ENCODE measurements around the gene AP1S1.
"Not testable (repeated sequence)": the region's sequence is repeated elsewhere in the genome, so short reads cannot be mapped to it uniquely, and the experiment has no call there.

AP1S1 gene

GRCh38 chr7:101201695-101202602, 47.7 kb downstream of the AP1S1 start:
- H3K4me3 ChIP-seq (ENCODE audit: low read depth, low read length, poor library complexity, severe bottlenecking), result no peak overlapping the region
- no peaks in the 10 kb centered on the region for H4K20me1 ChIP-seq (ENCODE audit: insufficient read depth, low read length)
- H3K4me2 ChIP-seq (ENCODE audit: low read length), result no peak overlapping the region
- no peaks in the 10 kb centered on the region; the same call in 1 of the 2 replicates for H3K27me3 ChIP-seq (ENCODE audit: insufficient read depth, low read length)
- no peaks in the 10 kb centered on the region for H3K9me3 ChIP-seq (ENCODE audit: low read length)
- no peak overlapping the region for H3K27ac ChIP-seq (ENCODE audit: low read depth, low read length, poor library complexity, severe bottlenecking)
- H3K79me2 ChIP-seq (ENCODE audit: insufficient read depth, low read length), result no peaks in the 10 kb centered on the region
- H3K36me3 ChIP-seq (ENCODE audit: insufficient read depth, low read length), result no peaks in the 10 kb centered on the region
- no peaks in the 10 kb centered on the region for H3F3A ChIP-seq (ENCODE audit: insufficient read depth, low read length)
- H3K9ac ChIP-seq (ENCODE audit: low read length), result no peak overlapping the region
- H2AFZ ChIP-seq (ENCODE audit: low read length), result no peak overlapping the region
- peaks cover 10% of the 10 kb centered on the region for H3K4me1 ChIP-seq (ENCODE audit: insufficient read depth, low read length, severe bottlenecking)
- TF ChIP-seq, protein P1, sequence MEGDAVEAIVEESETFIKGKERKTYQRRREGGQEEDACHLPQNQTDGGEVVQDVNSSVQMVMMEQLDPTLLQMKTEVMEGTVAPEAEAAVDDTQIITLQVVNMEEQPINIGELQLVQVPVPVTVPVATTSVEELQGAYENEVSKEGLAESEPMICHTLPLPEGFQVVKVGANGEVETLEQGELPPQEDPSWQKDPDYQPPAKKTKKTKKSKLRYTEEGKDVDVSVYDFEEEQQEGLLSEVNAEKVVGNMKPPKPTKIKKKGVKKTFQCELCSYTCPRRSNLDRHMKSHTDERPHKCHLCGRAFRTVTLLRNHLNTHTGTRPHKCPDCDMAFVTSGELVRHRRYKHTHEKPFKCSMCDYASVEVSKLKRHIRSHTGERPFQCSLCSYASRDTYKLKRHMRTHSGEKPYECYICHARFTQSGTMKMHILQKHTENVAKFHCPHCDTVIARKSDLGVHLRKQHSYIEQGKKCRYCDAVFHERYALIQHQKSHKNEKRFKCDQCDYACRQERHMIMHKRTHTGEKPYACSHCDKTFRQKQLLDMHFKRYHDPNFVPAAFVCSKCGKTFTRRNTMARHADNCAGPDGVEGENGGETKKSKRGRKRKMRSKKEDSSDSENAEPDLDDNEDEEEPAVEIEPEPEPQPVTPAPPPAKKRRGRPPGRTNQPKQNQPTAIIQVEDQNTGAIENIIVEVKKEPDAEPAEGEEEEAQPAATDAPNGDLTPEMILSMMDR (IDR thresholded peaks at IDR 0.05; ENCODE audit: low read length), result no peak
- TF ChIP-seq EZH2 (IDR thresholded peaks at IDR 0.05; ENCODE audit: borderline replicate concordance, low read length), result no peak
- H3K9me2 ChIP-seq (ENCODE audit: low read depth, low read length), result no peaks in the 10 kb centered on the region

DNA sequence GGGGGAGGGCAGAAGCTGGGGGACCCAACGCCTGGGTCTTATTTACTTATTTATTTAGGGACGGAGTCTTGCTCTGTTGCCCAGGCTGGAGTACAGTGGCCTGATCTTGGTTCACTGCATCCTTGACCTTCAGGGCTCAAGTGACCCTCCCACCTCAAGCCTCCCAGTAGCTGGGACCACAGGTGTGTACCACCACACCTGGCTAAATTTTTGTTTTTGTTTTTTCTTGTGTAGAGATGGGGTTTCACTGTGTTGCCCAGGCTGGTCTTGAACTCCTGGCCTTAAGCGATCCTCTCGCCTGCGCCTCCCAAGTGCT, 48.3 kb downstream of the AP1S1 start:
- H3K4me2 ChIP-seq (ENCODE audit: low read length), result no peak overlapping the region
- H3K27me3 ChIP-seq (ENCODE audit: insufficient read depth, low read length), result no peaks in the 10 kb centered on the region; the same call in 1 of the 2 replicates
- H3K79me2 ChIP-seq (ENCODE audit: insufficient read depth, low read length), result no peaks in the 10 kb centered on the region
- peaks cover 10% of the 10 kb centered on the region for H3K4me1 ChIP-seq (ENCODE audit: insufficient read depth, low read length, severe bottlenecking)
- no peaks in the 10 kb centered on the region for H3F3A ChIP-seq (ENCODE audit: insufficient read depth, low read length)
- no peak overlapping the region for H2AFZ ChIP-seq (ENCODE audit: low read length)
- H4K20me1 ChIP-seq (ENCODE audit: insufficient read depth, low read length), result no peaks in the 10 kb centered on the region
- no peak overlapping the region for H3K4me3 ChIP-seq (ENCODE audit: low read depth, low read length, poor library complexity, severe bottlenecking)
- no peak overlapping the region for H3K9ac ChIP-seq (ENCODE audit: low read length)
- TF ChIP-seq EZH2 (IDR thresholded peaks at IDR 0.05; ENCODE audit: borderline replicate concordance, low read length), result no peak
- TF ChIP-seq, protein P1 (IDR thresholded peaks at IDR 0.05; ENCODE audit: low read length), result no peak
- H3K9me2 ChIP-seq (ENCODE audit: low read depth, low read length), result no peaks in the 10 kb centered on the region
- no peaks in the 10 kb centered on the region for H3K9me3 ChIP-seq (ENCODE audit: low read length)
- H3K27ac ChIP-seq (ENCODE audit: low read depth, low read length, poor library complexity, severe bottlenecking), result no peak overlapping the region
- no peaks in the 10 kb centered on the region for H3K36me3 ChIP-seq (ENCODE audit: insufficient read depth, low read length)

DNA sequence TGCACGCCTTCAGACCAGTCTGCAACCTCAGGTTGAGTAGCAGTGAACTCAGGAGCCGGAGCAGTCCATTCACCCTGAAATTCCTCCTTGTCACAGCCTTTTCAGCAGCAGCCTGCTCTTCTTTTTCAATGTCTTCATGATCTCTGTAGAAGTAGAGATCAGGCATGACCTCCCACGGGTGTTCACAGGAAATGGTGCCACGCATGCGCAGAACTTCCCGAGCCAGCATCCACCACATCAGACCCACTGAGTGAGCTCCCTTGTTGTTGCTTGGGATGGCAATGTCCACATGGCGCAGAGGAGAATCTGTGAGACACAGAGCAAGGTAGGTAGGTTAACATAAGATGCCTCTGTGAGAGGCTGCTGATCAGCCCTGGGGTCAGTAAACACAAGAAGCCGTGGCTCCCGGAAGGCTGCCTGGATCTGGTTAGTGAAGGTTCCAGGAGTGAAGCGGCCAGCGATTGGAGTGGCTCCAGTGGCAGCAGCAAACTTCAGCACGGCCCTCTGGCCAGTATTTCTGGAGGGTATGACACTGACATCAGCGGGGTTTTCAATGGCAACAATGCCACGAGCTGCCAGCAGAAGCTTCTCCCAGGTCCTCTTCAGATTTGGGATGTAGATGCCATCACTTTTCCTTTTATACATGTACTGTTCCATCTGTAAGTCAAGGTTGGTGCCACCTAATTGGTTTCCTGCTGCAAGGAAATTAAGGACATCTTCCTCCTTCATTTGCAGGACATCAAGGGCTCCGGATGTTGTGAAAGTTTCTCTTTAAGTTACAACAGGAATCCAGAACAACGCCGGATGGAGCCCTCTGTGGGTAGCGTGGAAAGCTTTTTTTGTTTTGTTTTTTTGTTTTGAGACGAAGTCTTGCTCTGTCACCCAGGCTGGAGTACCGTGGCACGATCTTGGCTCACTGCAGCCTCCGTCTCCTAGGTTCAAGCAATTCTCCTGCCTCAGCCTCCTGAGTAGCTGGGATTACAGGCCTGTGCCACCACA, 49.8 kb downstream of the AP1S1 start:
- Histone ChIP-seq H3K4me3 (ENCODE audit: low read depth, low read length, poor library complexity, severe bottlenecking) (peak overlapping the region; percentile 18), H3K4me1 (ENCODE audit: insufficient read depth, low read length, severe bottlenecking) (peaks cover 10% of the 10 kb centered on the region), H3K4me2 (ENCODE audit: low read length) (peak overlapping the region; percentile 5; the same call in 1 of the 2 replicates)
- H2AFZ ChIP-seq (ENCODE audit: low read length); H3K9me3 ChIP-seq (ENCODE audit: low read length); H4K20me1 ChIP-seq (ENCODE audit: insufficient read depth, low read length); H3K27me3 ChIP-seq (ENCODE audit: insufficient read depth, low read length); H3K79me2 ChIP-seq (ENCODE audit: insufficient read depth, low read length); H3K9me2 ChIP-seq (ENCODE audit: low read depth, low read length); H3K27ac ChIP-seq (ENCODE audit: low read depth, low read length, poor library complexity, severe bottlenecking); H3F3A ChIP-seq (ENCODE audit: insufficient read depth, low read length); H3K9ac ChIP-seq (ENCODE audit: low read length); H3K36me3 ChIP-seq (ENCODE audit: insufficient read depth, low read length): not testable (repeated sequence)

All from OCI-LY1 (cell line).